Measurements from ENCODE around the gene HOGA1.

DNA sequence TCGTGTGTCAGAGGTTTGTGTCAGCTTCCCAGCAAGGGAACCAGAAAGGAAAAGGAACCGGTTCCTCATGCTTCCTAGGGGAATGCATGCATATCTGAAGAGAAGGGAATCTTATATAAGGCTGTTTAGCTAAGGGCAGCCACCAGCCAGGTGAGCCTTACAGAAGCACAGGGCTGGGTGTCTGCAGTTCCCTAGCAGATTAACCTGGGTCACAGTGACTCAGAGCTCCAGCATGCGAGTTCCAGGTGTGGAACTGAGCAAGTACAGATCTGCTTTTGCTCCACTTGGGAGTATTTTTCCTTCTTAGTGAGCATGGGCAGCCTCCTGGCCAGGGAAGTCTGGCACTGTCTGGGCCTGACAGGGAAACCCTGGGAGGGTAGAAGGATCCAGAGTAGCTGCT is 12.6 kb upstream of the HOGA1 start:
- TF ChIP-seq GATA2 (IDR thresholded peaks at IDR 0.05; ENCODE audit: low read depth, low read length) = no peak
- no peak for TF ChIP-seq GATA3 (IDR thresholded peaks at IDR 0.05; ENCODE audit: low read depth, low read length)
